SK-N-SH treated with all-trans-retinoic acid at 6 μM for 48 hours (cell line): ENCODE measurements around the gene ULK3.

Experiments used
- ATAC-seq: fragments of 200-7000 bp; cut with Tn5 transposase; 3 replicates; pipeline ENCODE4 v1.9.1; 2020; ENCODE audit warnings: mild to moderate bottlenecking, moderate library complexity
- ARNTL ChIP-seq: fragments of 450-650 bp; formaldehyde crosslinking; IDR thresholded peaks from 2 replicates; pipeline ENCODE4 v1.5.0; 2020; ENCODE audit warnings: low read depth, mild to moderate bottlenecking, moderate library complexity, borderline replicate concordance
- BACH2 ChIP-seq: fragments of 250-450 bp; sonication (Bioruptor Pico); IDR thresholded peaks from 2 replicates; pipeline ENCODE4 v1.9.0; 2021; ENCODE audit warnings: mild to moderate bottlenecking, borderline replicate concordance
- CSDC2 ChIP-seq: fragments of 250-450 bp; sonication (Bioruptor Pico); IDR thresholded peaks from 2 replicates; pipeline ENCODE4 v1.5.0; 2020; ENCODE audit warnings: mild to moderate bottlenecking, moderate library complexity
- CSRNP3 ChIP-seq: fragments of 250-450 bp; sonication (Bioruptor Pico); IDR thresholded peaks from 2 replicates; pipeline ENCODE4 v1.5.1; 2021; ENCODE audit warnings: mild to moderate bottlenecking, moderate library complexity
- ESRRG ChIP-seq: fragments of 250-450 bp; sonication (Bioruptor Pico); IDR thresholded peaks from 2 replicates; pipeline ENCODE4 v1.6.1; 2021; ENCODE audit warnings: mild to moderate bottlenecking
- GLIS3 ChIP-seq: fragments of 250-450 bp; sonication (Bioruptor Pico); IDR thresholded peaks from 2 replicates; pipeline ENCODE4 v1.5.0; 2020; ENCODE audit warnings: mild to moderate bottlenecking, moderate library complexity
- ISL1 ChIP-seq: fragments of 250-450 bp; sonication (Bioruptor Pico); IDR thresholded peaks from 2 replicates; pipeline ENCODE4 v2.1.2; 2022; ENCODE audit warnings: mild to moderate bottlenecking, moderate library complexity
- OSR1 ChIP-seq: fragments of 250-450 bp; sonication (Bioruptor Pico); IDR thresholded peaks from 2 replicates; pipeline ENCODE4 v1.8.0; 2022; ENCODE audit warnings: moderate library complexity, mild to moderate bottlenecking, inconsistent platforms
- PATZ1 ChIP-seq: fragments of 250-450 bp; sonication (Bioruptor Pico); IDR thresholded peaks from 2 replicates; pipeline ENCODE4 v1.8.0; 2020; ENCODE audit warnings: mild to moderate bottlenecking, moderate library complexity, borderline replicate concordance
- POU6F1 ChIP-seq: fragments of 250-450 bp; sonication (Bioruptor Pico); IDR thresholded peaks from 2 replicates; pipeline ENCODE4 v1.8.0; 2021; ENCODE audit warnings: low read depth, mild to moderate bottlenecking, moderate library complexity, borderline replicate concordance
- PPARA ChIP-seq: fragments of 250-450 bp; sonication (Bioruptor Pico); IDR thresholded peaks from 2 replicates; pipeline ENCODE4 v1.5.0; 2020; ENCODE audit warnings: mild to moderate bottlenecking, borderline replicate concordance
- RARB ChIP-seq: fragments of 250-450 bp; sonication (Bioruptor Pico); IDR thresholded peaks from 2 replicates; pipeline ENCODE4 v1.8.0; 2021; ENCODE audit warnings: mild to moderate bottlenecking, moderate library complexity
- SNAI2 ChIP-seq: fragments of 250-450 bp; sonication (Bioruptor Pico); IDR thresholded peaks from 2 replicates; pipeline ENCODE4 v1.5.0; 2020; ENCODE audit warnings: mild to moderate bottlenecking, moderate library complexity
- TCF4 ChIP-seq: fragments of 250-450 bp; sonication (Bioruptor Pico); IDR thresholded peaks from 2 replicates; pipeline ENCODE4 v1.8.0; 2021; ENCODE audit warnings: mild to moderate bottlenecking, moderate library complexity, borderline replicate concordance
- TOX ChIP-seq: fragments of 250-450 bp; sonication (Bioruptor Pico); IDR thresholded peaks from 2 replicates; pipeline ENCODE4 v1.8.0; 2021; ENCODE audit warnings: mild to moderate bottlenecking, moderate library complexity, borderline replicate concordance
- TSHZ2 ChIP-seq: fragments of 250-450 bp; sonication (Bioruptor Pico); IDR thresholded peaks from 2 replicates; pipeline ENCODE4 v1.5.0; 2020; ENCODE audit warnings: mild to moderate bottlenecking, moderate library complexity
- ZC3H10 ChIP-seq: fragments of 250-450 bp; sonication (Bioruptor Pico); IDR thresholded peaks from 2 replicates; pipeline ENCODE4 v1.5.1; 2021; ENCODE audit warnings: mild to moderate bottlenecking, moderate library complexity
- ZFP3 ChIP-seq: fragments of 250-450 bp; sonication (Bioruptor Pico); IDR thresholded peaks from 2 replicates; pipeline ENCODE4 v1.5.0; 2020; ENCODE audit warnings: mild to moderate bottlenecking, moderate library complexity
- ZFP30 ChIP-seq: fragments of 450-650 bp; formaldehyde crosslinking; IDR thresholded peaks from 2 replicates; pipeline ENCODE4 v1.5.0; 2022; ENCODE audit warnings: mild to moderate bottlenecking, moderate library complexity
- ZNF565 ChIP-seq: fragments of 450-650 bp; formaldehyde crosslinking; conservative IDR thresholded peaks from 2 replicates; pipeline ENCODE4 v1.5.0; 2020; ENCODE audit warnings: low read depth, mild to moderate bottlenecking, moderate library complexity
- ZNF70 ChIP-seq: fragments of 450-650 bp; formaldehyde crosslinking; IDR thresholded peaks from 2 replicates; pipeline ENCODE4 v1.5.0; 2020; ENCODE audit warnings: mild to moderate bottlenecking, moderate library complexity
- ZNF8 ChIP-seq: fragments of 450-650 bp; formaldehyde crosslinking; IDR thresholded peaks from 2 replicates; pipeline ENCODE4 v1.5.0; 2020; ENCODE audit warnings: mild to moderate bottlenecking, moderate library complexity

ULK3 gene

GRCh38 chr15:74792227-74793016 lies 50.5 kb downstream of the ULK3 start:
- TF ChIP-seq ARNTL (CRISPR knock-in tag) (no peak), CSRNP3 (CRISPR knock-in tag) (no peak), PATZ1 (CRISPR knock-in tag) (no peak), CSDC2 (CRISPR knock-in tag) (no peak), TOX (no peak), ZC3H10 (CRISPR knock-in tag) (no peak), ISL1 (CRISPR knock-in tag) (no peak), GLIS3 (no peak), OSR1 (CRISPR knock-in tag) (no peak), RARB (no peak), ZFP30 (CRISPR knock-in tag) (no peak), SNAI2 (CRISPR knock-in tag) (no peak), PPARA (CRISPR knock-in tag) (no peak), ZNF70 (no peak)
- no peak for ATAC-seq

GRCh38 chr15:74791667-74792066 lies 51.3 kb downstream of the ULK3 start:
- ATAC-seq, result no peak
- TF ChIP-seq TSHZ2 (CRISPR knock-in tag) (no peak), ZNF565 (CRISPR knock-in tag) (no peak), ZC3H10 (CRISPR knock-in tag) (no peak), ZNF70 (no peak), CSRNP3 (CRISPR knock-in tag) (no peak), TOX (no peak), ZFP30 (CRISPR knock-in tag) (no peak), ISL1 (CRISPR knock-in tag) (no peak), ESRRG (CRISPR knock-in tag) (no peak), RARB (no peak), GLIS3 (no peak), PATZ1 (CRISPR knock-in tag) (no peak), ZFP3 (no peak), ZNF8 (CRISPR knock-in tag) (no peak), PPARA (CRISPR knock-in tag) (no peak)

GRCh38 chr15:74791007-74791406 lies 51.9 kb downstream of the ULK3 start:
- no peak for ATAC-seq
- TF ChIP-seq CSRNP3 (CRISPR knock-in tag) (no peak), OSR1 (CRISPR knock-in tag) (no peak), GLIS3 (no peak), ARNTL (CRISPR knock-in tag) (no peak), ZNF70 (no peak), TCF4 (CRISPR knock-in tag) (no peak), TOX (no peak), BACH2 (CRISPR knock-in tag) (no peak), ZNF565 (CRISPR knock-in tag) (no peak), ESRRG (CRISPR knock-in tag) (no peak), CSDC2 (CRISPR knock-in tag) (no peak), ZFP3 (no peak), ZFP30 (CRISPR knock-in tag) (no peak), SNAI2 (CRISPR knock-in tag) (no peak), POU6F1 (no peak), ZC3H10 (CRISPR knock-in tag) (no peak), PPARA (CRISPR knock-in tag) (no peak)
